ENCODE data around the gene MAD1L1. TPM values are rescaled to one million over a fixed set of nuclear protein-coding genes. Genes with fewer than 3 reads are reported as not detected.
A peak's percentile ranks its signal among the peaks of the same experiment; 100 is the strongest.

Gene MAD1L1
- total RNA-seq, 2 experiments from 2014 or later: 157 to 160 TPM

DNA sequence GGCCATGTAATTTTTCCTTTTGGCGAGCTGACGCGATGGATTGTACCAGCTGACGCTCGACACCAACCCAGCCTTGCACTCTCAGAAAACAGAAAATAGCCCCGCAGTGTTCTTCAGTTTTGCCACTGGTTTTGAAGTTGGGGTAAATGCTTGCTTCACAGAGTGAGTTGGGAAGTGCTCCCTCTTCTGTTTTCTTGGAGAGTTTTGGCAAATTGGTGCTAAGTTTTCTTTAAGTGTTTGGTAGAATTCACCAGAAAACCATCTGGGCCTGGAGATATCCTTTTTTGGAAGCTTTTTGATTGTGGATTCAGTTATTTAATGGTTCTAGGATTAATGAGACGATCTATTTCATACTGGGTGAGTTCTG lies 309.9 kb downstream of the MAD1L1 start:
- no peaks in the 10 kb centered on the region for H3K9me3 ChIP-seq (ENCODE audit: control insufficient read depth in 1 of 2, insufficient read depth in 1 of 2, low read length in 2 of 2)
- TF ChIP-seq, protein P1, sequence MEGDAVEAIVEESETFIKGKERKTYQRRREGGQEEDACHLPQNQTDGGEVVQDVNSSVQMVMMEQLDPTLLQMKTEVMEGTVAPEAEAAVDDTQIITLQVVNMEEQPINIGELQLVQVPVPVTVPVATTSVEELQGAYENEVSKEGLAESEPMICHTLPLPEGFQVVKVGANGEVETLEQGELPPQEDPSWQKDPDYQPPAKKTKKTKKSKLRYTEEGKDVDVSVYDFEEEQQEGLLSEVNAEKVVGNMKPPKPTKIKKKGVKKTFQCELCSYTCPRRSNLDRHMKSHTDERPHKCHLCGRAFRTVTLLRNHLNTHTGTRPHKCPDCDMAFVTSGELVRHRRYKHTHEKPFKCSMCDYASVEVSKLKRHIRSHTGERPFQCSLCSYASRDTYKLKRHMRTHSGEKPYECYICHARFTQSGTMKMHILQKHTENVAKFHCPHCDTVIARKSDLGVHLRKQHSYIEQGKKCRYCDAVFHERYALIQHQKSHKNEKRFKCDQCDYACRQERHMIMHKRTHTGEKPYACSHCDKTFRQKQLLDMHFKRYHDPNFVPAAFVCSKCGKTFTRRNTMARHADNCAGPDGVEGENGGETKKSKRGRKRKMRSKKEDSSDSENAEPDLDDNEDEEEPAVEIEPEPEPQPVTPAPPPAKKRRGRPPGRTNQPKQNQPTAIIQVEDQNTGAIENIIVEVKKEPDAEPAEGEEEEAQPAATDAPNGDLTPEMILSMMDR (IDR thresholded peaks at IDR 0.05): no peak
- ChIA-PET CTCF (no interaction called here), POLR2A (interaction anchor here (0.7 to 4.5 kb wide), 4 partner anchors 10 to 115 kb away, joined by 3 to 71 read pairs (median 4); no protein-coding TSS in a partner anchor)
- intact Hi-C loops (cut with DNase I, micrococcal nuclease): loop anchor here (10.0 kb wide), 2 partner anchors 182 to 258 kb away; no protein-coding TSS in a partner anchor
- H3K4me3 ChIP-seq (ENCODE audit: low read length): no peak overlapping the region
- H3K27me3 ChIP-seq (ENCODE audit: control insufficient read depth in 1 of 2, insufficient read depth in 2 of 2, low read length in 2 of 2): no peaks in the 10 kb centered on the region
- no peak for DNase-seq
- peaks cover 87% of the 10 kb centered on the region for H3K4me1 ChIP-seq (ENCODE audit: insufficient read depth, low read length)
- H3K27ac ChIP-seq (ENCODE audit: low read depth in 1 of 2, low read length in 2 of 2): no peak overlapping the region
- Mint-ChIP-seq H3K36me3 (ENCODE audit: low read depth) (peaks cover 64% of the 10 kb centered on the region), H3K4me1 (ENCODE audit: low read depth) (peaks cover 84% of the 10 kb centered on the region), H3K4me3 (peak overlapping the region; percentile 52), H3K27me3 (no peaks in the 10 kb centered on the region), H3K9me3 (no peaks in the 10 kb centered on the region), H3K27ac (peak overlapping the region; percentile 92)
- H3K36me3 ChIP-seq (ENCODE audit: insufficient read depth, low read length): peaks cover 17% of the 10 kb centered on the region
- no peak for ATAC-seq (ENCODE audit: poor library complexity)

DNA sequence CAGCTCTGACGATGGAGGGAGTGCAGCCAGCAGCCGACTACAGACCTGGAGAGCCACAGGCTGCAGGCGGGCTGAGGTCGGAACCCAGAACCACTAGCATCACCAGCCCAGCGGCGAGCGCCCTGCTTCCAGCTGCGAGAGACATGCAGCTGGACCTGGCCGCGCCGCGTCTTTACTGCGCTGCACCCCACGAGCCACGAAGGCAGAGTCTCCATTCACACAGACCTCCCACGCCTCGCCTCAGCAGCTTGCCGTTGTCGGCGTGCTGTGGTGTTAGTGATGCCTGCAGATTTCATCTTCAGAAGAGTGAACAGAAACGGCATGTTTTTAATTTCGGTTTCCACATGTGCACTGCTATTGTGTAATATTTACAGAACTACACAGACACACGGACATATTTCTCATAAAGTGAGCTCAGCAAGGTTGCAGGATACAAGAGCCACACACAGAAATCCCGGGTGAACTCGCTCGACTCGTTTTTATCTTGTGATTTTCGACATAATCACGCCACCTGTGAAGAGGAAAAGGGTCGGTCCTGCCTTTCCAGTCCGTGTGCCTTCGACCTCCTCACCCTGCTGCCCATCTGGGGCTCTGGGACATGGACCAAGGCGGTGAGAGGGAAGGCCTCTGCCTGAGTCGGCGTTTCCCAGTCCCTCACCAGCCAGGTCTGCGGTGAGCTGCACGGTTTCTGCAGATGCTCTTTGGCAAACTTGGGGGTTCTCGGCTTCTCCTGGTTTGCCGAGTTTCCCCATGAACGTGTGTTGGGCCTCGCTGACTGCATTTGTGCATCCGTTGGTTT lies 310.5 kb downstream of the MAD1L1 start:
- H3K4me3 ChIP-seq (ENCODE audit: low read length): peak overlapping the region; percentile 47

DNA sequence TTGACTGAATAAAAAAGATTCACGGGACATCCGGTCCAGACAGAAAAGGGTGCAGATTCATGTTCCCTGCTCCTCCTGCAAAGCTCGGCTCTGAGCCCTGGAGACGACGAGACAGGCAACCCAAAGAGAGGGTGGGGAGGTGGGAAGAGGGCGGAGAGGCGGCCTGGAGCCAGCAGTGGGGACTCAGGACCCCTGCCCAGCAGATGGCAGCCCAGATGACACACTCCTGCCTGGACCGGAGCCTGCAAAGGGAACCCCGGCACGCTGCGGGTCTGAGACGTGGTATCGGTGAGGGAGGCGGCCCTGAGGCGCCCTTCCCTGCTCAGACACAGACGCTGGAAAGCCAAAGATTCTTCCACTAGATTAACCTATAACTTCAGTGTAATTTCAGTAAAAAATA lies 311.9 kb downstream of the MAD1L1 start:
- H3K4me1 ChIP-seq (ENCODE audit: insufficient read depth, low read length): peaks cover 87% of the 10 kb centered on the region
- peaks cover 64% of the 10 kb centered on the region for H3K36me3 Mint-ChIP-seq (ENCODE audit: low read depth)
- H3K9me3 ChIP-seq (ENCODE audit: control insufficient read depth in 1 of 2, insufficient read depth in 1 of 2, low read length in 2 of 2): no peaks in the 10 kb centered on the region
- H3K4me3 ChIP-seq (ENCODE audit: low read length): no peak overlapping the region
- H3K27me3 ChIP-seq (ENCODE audit: control insufficient read depth in 1 of 2, insufficient read depth in 2 of 2, low read length in 2 of 2): no peaks in the 10 kb centered on the region
- peaks cover 80% of the 10 kb centered on the region for H3K4me1 Mint-ChIP-seq (ENCODE audit: low read depth)
- H3K4me3 Mint-ChIP-seq: peak overlapping the region; percentile 86
- ChIA-PET CTCF (no interaction called here), POLR2A (interaction anchor here (1.2 to 4.5 kb wide), 2 partner anchors 19 to 388 kb away, joined by 3 to 71 read pairs; no protein-coding TSS in a partner anchor)
- H3K36me3 ChIP-seq (ENCODE audit: insufficient read depth, low read length): peaks cover 26% of the 10 kb centered on the region
- DNase-seq: peak in 1 of 14 experiments; percentile 30
- TF ChIP-seq, protein P1 (IDR thresholded peaks at IDR 0.05): no peak
- peak; percentile 3 for ATAC-seq (ENCODE audit: poor library complexity)
- intact Hi-C loops (cut with DNase I, micrococcal nuclease): loop anchor here (10.0 kb wide), 2 partner anchors 184 to 256 kb away; no protein-coding TSS in a partner anchor
- H3K9me3 Mint-ChIP-seq: no peaks in the 10 kb centered on the region
- peak overlapping the region; percentile 92 for H3K27ac Mint-ChIP-seq
- no peaks in the 10 kb centered on the region for H3K27me3 Mint-ChIP-seq
- no peak overlapping the region for H3K27ac ChIP-seq (ENCODE audit: low read depth in 1 of 2, low read length in 2 of 2)

More for the DNA sequence above, 310.5 kb downstream of the MAD1L1 start:
- DNase-seq (peak in 10 of 14 experiments; percentile 25 to 64 (median 44)), ATAC-seq (ENCODE audit: poor library complexity) (peak; percentile 3)
- Mint-ChIP-seq H3K9me3 (no peaks in the 10 kb centered on the region), H3K4me1 (ENCODE audit: low read depth) (peaks cover 83% of the 10 kb centered on the region), H3K36me3 (ENCODE audit: low read depth) (peaks cover 64% of the 10 kb centered on the region), H3K4me3 (peak overlapping the region; percentile 86), H3K27me3 (no peaks in the 10 kb centered on the region), H3K27ac (peak overlapping the region; percentile 92)
- TF ChIP-seq, protein P1 (IDR thresholded peaks at IDR 0.05): no peak
- Histone ChIP-seq H3K36me3 (ENCODE audit: insufficient read depth, low read length) (peaks cover 22% of the 10 kb centered on the region), H3K4me1 (ENCODE audit: insufficient read depth, low read length) (peaks cover 87% of the 10 kb centered on the region), H3K27ac (ENCODE audit: low read depth in 1 of 2, low read length in 2 of 2) (no peak overlapping the region), H3K27me3 (ENCODE audit: control insufficient read depth in 1 of 2, insufficient read depth in 2 of 2, low read length in 2 of 2) (no peaks in the 10 kb centered on the region), H3K9me3 (ENCODE audit: control insufficient read depth in 1 of 2, insufficient read depth in 1 of 2, low read length in 2 of 2) (no peaks in the 10 kb centered on the region)
- intact Hi-C loops (cut with DNase I, micrococcal nuclease): loop anchor here (10.0 kb wide), 2 partner anchors 183 to 257 kb away; no protein-coding TSS in a partner anchor
- ChIA-PET CTCF (no interaction called here), POLR2A (interaction anchor here (0.7 to 4.5 kb wide), 8 partner anchors 16 to 319 kb away, joined by 3 to 71 read pairs (median 4); no protein-coding TSS in a partner anchor)
